K562 (cell line): Measurements from ENCODE around the gene PIGV. TPM values are rescaled to one million over a fixed set of nuclear protein-coding genes. Genes with fewer than 3 reads are reported as not detected.

ENCODE experiments used
- ELF2 ChIP-seq: fragments of 250-450 bp; sonication (Bioruptor Pico); IDR thresholded peaks from 2 replicates; pipeline ENCODE4 v1.5.0; 2021; ENCODE audit warnings: mild to moderate bottlenecking
- ERF ChIP-seq: fragments of 450-650 bp; formaldehyde crosslinking; IDR thresholded peaks from 2 replicates; pipeline ENCODE4 v1.4.0; 2020; ENCODE audit warnings: mild to moderate bottlenecking, mixed read lengths
- ETV5 ChIP-seq: sonication (generic); formaldehyde crosslinking; IDR thresholded peaks from 2 replicates; pipeline ENCODE4 v1.4.0; 2020; ENCODE audit warnings: low read depth, mild to moderate bottlenecking, missing genetic modification reagents
- GABPB1 ChIP-seq: sonication (generic); formaldehyde crosslinking; IDR thresholded peaks from 2 replicates; pipeline ENCODE4 v1.8.0; 2022; ENCODE audit warnings: mild to moderate bottlenecking, missing genetic modification reagents
- JUND ChIP-seq, 2 experiments: IDR thresholded peaks; 2 replicates in 1 of 2; 3 replicates in 1 of 2; pipeline ENCODE4 v1.6.1; 2011; ENCODE audit warnings: borderline replicate concordance in 2 of 2, low read depth in 2 of 2, low read length in 2 of 2, improper control_type of control experiment in 1 of 2, missing biosample characterization in 1 of 2, missing genetic modification characterization in 1 of 2, missing genetic modification reagents in 1 of 2
- LARP7 ChIP-seq: fragments of 450-650 bp; IDR thresholded peaks from 2 replicates; pipeline ENCODE4 v1.6.1; 2016
- NFIC ChIP-seq: fragments of 450-650 bp; IDR thresholded peaks from 2 replicates; pipeline ENCODE4 v1.6.1; 2017; ENCODE audit warnings: mild to moderate bottlenecking, inconsistent platforms
- NFXL1 ChIP-seq: fragments of 450-650 bp; formaldehyde crosslinking; IDR thresholded peaks from 2 replicates; pipeline ENCODE4 v1.4.0; 2021; ENCODE audit warnings: mild to moderate bottlenecking
- NFYB ChIP-seq: IDR thresholded peaks from 2 replicates; pipeline ENCODE4 v1.6.1; 2011; ENCODE audit warnings: mild to moderate bottlenecking, moderate library complexity; ENCODE audit not compliant: insufficient read length; ENCODE audit errors: extremely low read depth
- RAD21 ChIP-seq, 2 experiments: fragments of 250-450 bp in 1 of 2; fragments of 450-650 bp in 1 of 2; sonication (Bioruptor Pico) in 1 of 2; formaldehyde crosslinking in 1 of 2; IDR thresholded peaks in 1 of 2; conservative IDR thresholded peaks in 1 of 2; 2 replicates each; pipeline versions ENCODE4 v1.4.0 to v1.8.0; 2020 to 2022; ENCODE audit warnings: mild to moderate bottlenecking in 2 of 2, moderate library complexity in 1 of 2
- RB1 ChIP-seq: fragments of 450-650 bp; IDR thresholded peaks from 2 replicates; pipeline ENCODE4 v1.6.1; 2017; ENCODE audit warnings: low read depth, mild to moderate bottlenecking
- ZNF316 ChIP-seq: fragments of 450-650 bp; IDR thresholded peaks from 2 replicates; pipeline ENCODE4 v1.6.1; 2016
- ZNF75A ChIP-seq: fragments of 450-650 bp; formaldehyde crosslinking; IDR thresholded peaks from 2 replicates; pipeline ENCODE4 v1.4.0; 2020; ENCODE audit warnings: mild to moderate bottlenecking
- polyA plus RNA-seq, 8 experiments: library from polyadenylated mRNA; depleted of rRNA in 4 of 8; stranded (reverse) in 5 of 8; unstranded in 3 of 8; fragments of >200 nt; fragmentation: Nextera tagmentation in 2 of 8; fragmentation: Illumina TruSeq in 1 of 8; extraction: Ambion mirVana in 2 of 8; extraction: Trizol in 1 of 8; gene quantifications; 2 replicates each; pipeline versions ENCODE4 v1.2.1 to v1.2.3, GENCODE V29; 2011 to 2014; ENCODE audit warnings: inconsistent platforms in 1 of 8, missing spikeins in 1 of 8
- total RNA-seq, 7 experiments: library from RNA; depleted of rRNA in 6 of 7; stranded (reverse); fragments of >200 nt in 6 of 7; fragmentation: Illumina TruSeq in 2 of 7; extraction: Trizol in 2 of 7; gene quantifications; 2 replicates each; pipeline versions ENCODE4 v1.2.1 to v1.2.3, GENCODE V29; 2011 to 2021; ENCODE audit warnings: low replicate concordance in 1 of 7
- TF ChIP-seq, protein P1 (sequence below), 2 experiments: fragments of 450-650 bp; IDR thresholded peaks; 2 replicates each; pipeline ENCODE4 v1.6.1; 2016; ENCODE audit warnings: mild to moderate bottlenecking in 2 of 2, borderline replicate concordance in 1 of 2, low read depth in 1 of 2, moderate library complexity in 1 of 2

The PIGV gene
- total and polyA plus RNA-seq, 9 of the 15 experiments (the other 6 are each of a cell fraction or from before 2014, with no cell fraction given): 8.4 to 21.8 (median 11.7) TPM

DNA sequence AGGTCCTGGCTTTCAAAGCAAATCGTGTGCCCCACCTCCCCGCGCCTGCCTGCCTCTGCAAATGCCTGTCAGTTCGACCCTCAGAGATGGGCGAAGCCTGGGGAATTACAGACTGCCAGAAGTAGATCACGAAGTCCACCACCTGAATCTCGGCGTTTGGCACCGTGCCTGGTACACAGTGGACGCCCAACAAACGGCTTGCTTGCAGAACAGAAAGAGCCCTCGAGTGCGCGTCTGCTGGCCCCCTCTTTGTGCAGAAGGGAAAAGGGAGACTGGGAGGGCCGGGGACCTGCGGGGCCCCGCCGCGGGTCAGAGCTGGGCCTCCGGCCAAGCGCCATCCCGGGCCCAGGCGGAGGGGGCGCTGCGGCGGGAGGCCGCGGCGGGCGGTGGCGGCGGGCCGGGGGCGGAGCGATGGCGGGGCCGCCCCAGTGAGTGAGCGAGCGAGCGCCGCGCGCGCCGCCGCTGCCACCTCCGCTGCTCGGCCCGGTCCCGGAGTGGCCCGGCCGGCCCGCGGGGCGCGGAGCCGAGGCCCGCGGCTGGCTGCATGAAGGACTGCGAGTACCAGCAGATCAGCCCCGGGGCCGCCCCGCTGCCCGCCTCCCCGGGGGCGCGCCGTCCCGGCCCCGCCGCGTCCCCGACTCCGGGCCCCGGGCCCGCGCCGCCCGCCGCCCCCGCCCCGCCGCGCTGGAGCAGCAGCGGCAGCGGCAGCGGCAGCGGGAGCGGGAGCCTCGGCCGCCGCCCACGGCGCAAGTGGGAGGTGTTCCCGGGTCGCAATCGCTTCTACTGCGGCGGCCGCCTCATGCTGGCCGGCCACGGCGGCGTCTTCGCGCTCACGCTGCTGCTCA lies 38.7 kb downstream of the PIGV start, which contains the start of gene ZDHHC18 (continued):
- TF ChIP-seq RAD21 (CRISPR knock-in tag; conservative IDR thresholded peaks at IDR 0.05 in 1 of 2, IDR thresholded peaks at IDR 0.05 in 1 of 2) (0 out of 4 replicates have a peak, but pooled peaks of 1 of the 2 experiments have one; percentile 7), ZNF75A (CRISPR knock-in tag) (no peak), NFXL1 (CRISPR knock-in tag) (no peak), NFIC (peak; percentile 93), ERF (CRISPR knock-in tag) (peak; percentile 60), ZNF316 (no peak), NFYB (no peak), LARP7 (no peak), JUND (IDR thresholded peaks at IDR 0.05; ENCODE audit: borderline replicate concordance, low read depth, low read length) (no peak), JUND (tag; IDR thresholded peaks at IDR 0.05; ENCODE audit: borderline replicate concordance, low read depth, low read length) (peak; percentile 20; the same call in 1 of the 3 replicates), ELF2 (CRISPR knock-in tag) (no peak), RB1 (peak; percentile 93), ETV5 (no peak), GABPB1 (0 out of 2 replicates have a peak, but pooled peaks have one; percentile 40)
- TF ChIP-seq, protein P1, sequence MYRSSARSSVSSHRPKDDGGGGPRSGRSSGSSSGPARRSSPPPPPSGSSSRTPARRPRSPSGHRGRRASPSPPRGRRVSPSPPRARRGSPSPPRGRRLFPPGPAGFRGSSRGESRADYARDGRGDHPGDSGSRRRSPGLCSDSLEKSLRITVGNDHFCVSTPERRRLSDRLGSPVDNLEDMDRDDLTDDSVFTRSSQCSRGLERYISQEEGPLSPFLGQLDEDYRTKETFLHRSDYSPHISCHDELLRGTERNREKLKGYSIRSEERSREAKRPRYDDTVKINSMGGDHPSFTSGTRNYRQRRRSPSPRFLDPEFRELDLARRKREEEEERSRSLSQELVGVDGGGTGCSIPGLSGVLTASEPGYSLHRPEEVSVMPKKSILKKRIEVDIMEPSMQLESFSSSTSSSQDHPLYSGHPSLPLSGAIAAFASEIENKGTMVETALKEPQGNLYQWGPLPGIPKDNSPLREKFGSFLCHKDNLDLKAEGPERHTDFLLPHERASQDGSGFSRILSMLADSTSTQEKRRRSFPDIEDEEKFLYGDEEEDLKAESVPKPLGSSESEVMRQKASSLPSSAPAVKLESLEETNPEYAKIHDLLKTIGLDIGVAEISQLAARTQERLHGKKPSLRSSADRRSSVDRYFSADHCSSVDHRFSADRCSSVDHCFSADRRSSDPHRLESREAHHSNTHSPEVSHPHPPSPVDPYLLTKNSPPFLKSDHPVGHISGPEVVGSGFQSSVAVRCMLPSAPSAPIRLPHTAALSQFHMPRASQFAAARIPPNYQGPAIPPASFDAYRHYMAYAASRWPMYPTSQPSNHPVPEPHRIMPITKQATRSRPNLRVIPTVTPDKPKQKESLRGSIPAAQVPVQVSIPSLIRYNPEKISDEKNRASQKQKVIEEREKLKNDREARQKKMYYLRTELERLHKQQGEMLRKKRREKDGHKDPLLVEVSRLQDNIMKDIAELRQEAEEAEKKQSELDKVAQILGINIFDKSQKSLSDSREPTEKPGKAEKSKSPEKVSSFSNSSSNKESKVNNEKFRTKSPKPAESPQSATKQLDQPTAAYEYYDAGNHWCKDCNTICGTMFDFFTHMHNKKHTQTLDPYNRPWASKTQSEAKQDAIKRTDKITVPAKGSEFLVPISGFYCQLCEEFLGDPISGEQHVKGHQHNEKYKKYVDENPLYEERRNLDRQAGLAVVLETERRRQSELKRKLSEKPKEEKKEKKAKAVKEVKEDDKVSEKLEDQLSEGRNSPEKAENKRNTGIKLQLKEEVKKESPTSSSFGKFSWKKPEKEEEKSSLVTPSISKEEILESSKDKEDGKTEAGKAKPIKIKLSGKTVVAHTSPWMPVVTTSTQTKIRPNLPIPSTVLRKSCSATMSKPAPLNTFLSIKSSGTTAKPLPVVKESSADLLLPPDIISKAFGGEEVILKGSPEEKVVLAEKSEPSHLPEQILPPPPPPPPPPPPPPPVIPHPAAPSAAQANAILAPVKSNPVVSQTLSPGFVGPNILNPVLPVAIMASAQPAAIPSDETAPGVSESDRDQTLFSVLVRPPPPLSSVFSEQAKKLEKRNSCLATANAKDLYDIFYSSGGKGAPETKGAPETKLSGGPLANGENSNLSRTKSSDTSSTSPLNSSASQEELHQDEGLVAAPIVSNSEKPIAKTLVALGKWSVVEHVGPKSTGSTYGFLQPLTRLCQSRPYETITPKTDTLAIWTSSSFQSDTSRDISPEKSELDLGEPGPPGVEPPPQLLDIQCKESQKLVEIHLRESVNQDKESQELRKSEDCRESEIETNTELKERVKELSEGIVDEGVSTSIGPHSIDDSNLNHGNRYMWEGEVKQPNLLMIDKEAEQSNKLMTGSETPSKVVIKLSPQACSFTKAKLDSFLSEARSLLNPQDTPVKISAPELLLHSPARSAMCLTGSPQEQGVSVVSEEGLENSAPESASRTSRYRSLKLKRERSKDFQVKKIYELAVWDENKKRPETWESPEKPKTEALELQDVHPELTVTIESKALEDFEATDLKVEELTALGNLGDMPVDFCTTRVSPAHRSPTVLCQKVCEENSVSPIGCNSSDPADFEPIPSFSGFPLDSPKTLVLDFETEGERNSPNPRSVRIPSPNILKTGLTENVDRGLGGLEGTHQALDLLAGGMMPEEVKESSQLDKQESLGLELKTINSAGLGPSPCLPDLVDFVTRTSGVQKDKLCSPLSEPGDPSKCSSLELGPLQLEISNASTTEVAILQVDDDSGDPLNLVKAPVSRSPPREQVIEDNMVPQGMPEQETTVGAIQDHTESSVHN (IDR thresholded peaks at IDR 0.05; ENCODE audit: borderline replicate concordance in 1 of 2, low read depth in 1 of 2): no peak
